ENCODE measurements around the gene NHEJ1.

GRCh38 chr2:219049282-219049681, 111.3 kb downstream of the NHEJ1 start:
- TF ChIP-seq CTCF (conservative IDR thresholded peaks at IDR 0.05; ENCODE audit: low read depth, low read length) (no peak), EZH2 (IDR thresholded peaks at IDR 0.05; ENCODE audit: low read length, unreplicated experiment) (no peak)

Measured in PC-3 (cell line).